CD4-positive, alpha-beta T cell (primary cell): ENCODE results near the gene COQ4. TPM values are rescaled to one million over a fixed set of nuclear protein-coding genes. Genes with fewer than 3 reads are reported as not detected.

Experiments used
- ATAC-seq: fragments of 200-7000 bp; cut with Tn5 transposase; one replicate; pipeline ENCODE4 v1.10.0; 2022; ENCODE audit warnings: mild to moderate bottlenecking; ENCODE audit not compliant: poor library complexity
- CTCF ChIA-PET: fragments of 350-600 bp; sonication (Branson Sonifier 250); formaldehyde crosslinking; loops from one replicate; lab custom pipeline; 2021; ENCODE audit warnings: antibody characterized with exemption, inconsistent platforms; lab: Charles Lee
- POLR2A ChIA-PET: fragments of 350-600 bp; sonication (Branson Sonifier 250); formaldehyde crosslinking; loops from one replicate; lab custom pipeline; 2021; ENCODE audit warnings: antibody characterized with exemption, inconsistent platforms; lab: Charles Lee
- DNase-seq, 14 experiments: peaks; one replicate each; pipeline ENCODE4 v3.0.0-alpha.2; 2013 to 2020; ENCODE audit warnings: mixed read lengths in 2 of 14
- H3K27ac ChIP-seq, 2 donors: one replicate each; pipeline versions ENCODE4 v1.5.1 to v1.7.0; 2013; ENCODE audit warnings: low read length in 2 of 2, low read depth in 1 of 2, mild to moderate bottlenecking in 1 of 2
- H3K27me3 ChIP-seq, 2 experiments: 1 replicate in 1 of 2; 2 replicates in 1 of 2; pipeline versions ENCODE4 v1.6.1 to v1.7.0; 2013; ENCODE audit warnings: low read length in 2 of 2, control low read depth in 1 of 2, mild to moderate bottlenecking in 1 of 2, moderate library complexity in 1 of 2; ENCODE audit not compliant: insufficient read depth in 2 of 2, control insufficient read depth in 1 of 2
- H3K36me3 ChIP-seq: one replicate; pipeline ENCODE4 v1.6.1; 2013; ENCODE audit warnings: low read length, control low read depth; ENCODE audit not compliant: insufficient read depth
- H3K4me1 ChIP-seq: one replicate; pipeline ENCODE4 v1.6.1; 2013; ENCODE audit warnings: low read length, control low read depth; ENCODE audit not compliant: insufficient read depth
- H3K4me3 ChIP-seq: one replicate; pipeline ENCODE4 v1.5.1; 2013; ENCODE audit warnings: mild to moderate bottlenecking, low read length, moderate library complexity
- H3K9me3 ChIP-seq, 2 experiments: 1 replicate in 1 of 2; 2 replicates in 1 of 2; pipeline versions ENCODE4 v1.6.1 to v1.7.0; 2013; ENCODE audit warnings: low read length in 2 of 2, mild to moderate bottlenecking in 2 of 2, control low read depth in 1 of 2, moderate library complexity in 1 of 2; ENCODE audit not compliant: control insufficient read depth in 1 of 2, insufficient read depth in 1 of 2
- H3K27ac Mint-ChIP-seq: one replicate; pipeline ENCODE4 v1.8.0; 2020; ENCODE audit warnings: mixed read lengths
- H3K27me3 Mint-ChIP-seq: one replicate; pipeline ENCODE4 v1.8.0; 2021; ENCODE audit warnings: mixed read lengths
- H3K36me3 Mint-ChIP-seq: one replicate; pipeline ENCODE4 v1.8.0; 2021; ENCODE audit warnings: low read depth, mixed read lengths
- H3K4me1 Mint-ChIP-seq: one replicate; pipeline ENCODE4 v1.8.0; 2021; ENCODE audit warnings: low read depth, mixed read lengths
- H3K4me3 Mint-ChIP-seq: one replicate; pipeline ENCODE4 v1.8.0; 2020; ENCODE audit warnings: mild to moderate bottlenecking, mixed read lengths
- H3K9me3 Mint-ChIP-seq: one replicate; pipeline ENCODE4 v1.8.0; 2020; ENCODE audit warnings: mixed read lengths
- CTCF ChIP-seq: fragments of 200-600 bp; IDR thresholded peaks from one replicate; pipeline ENCODE4 v1.8.0; 2022; ENCODE audit warnings: antibody characterized with exemption, mild to moderate bottlenecking
- intact Hi-C, 2 experiments: fragments of 100-400 bp; cut with DNase I in 1 of 2; cut with micrococcal nuclease in 1 of 2; formaldehyde crosslinking; loops; one replicate each; pipeline versions ENCODE4 v1.15.1 to v1.9.0; 2023 to 2025; cut with DNase I, micrococcal nuclease
- total RNA-seq, 174 experiments: library from RNA in 2 of 174; stranded (reverse) in 2 of 174; gene quantifications; one replicate each; pipeline ENCODE4 v1.2.3 and lab custom pipeline; 2021 to 2026

Gene COQ4
- total RNA-seq, 2 experiments from 2014 or later = 20.7 to 21.7 TPM

GRCh38 chr9:128297221-128297773 is 25.3 kb upstream of the COQ4 start:
- peaks cover 4% of the 10 kb centered on the region for H3K36me3 Mint-ChIP-seq
- H3K27me3 Mint-ChIP-seq = no peaks in the 10 kb centered on the region
- TF ChIP-seq CTCF = no peak
- intact Hi-C loops = loop anchor here in 1 of 2 experiments (5.0 kb wide), 1 partner anchor 65 kb away; no protein-coding TSS in a partner anchor
- H3K4me1 Mint-ChIP-seq = peaks cover 5% of the 10 kb centered on the region
- H3K27me3 ChIP-seq = no peaks in the 10 kb centered on the region
- H3K27ac ChIP-seq = no peak overlapping the region
- ChIA-PET POLR2A (no interaction called here), CTCF (no interaction called here)
- no peaks in the 10 kb centered on the region for H3K4me1 ChIP-seq
- no peaks in the 10 kb centered on the region for H3K9me3 ChIP-seq
- DNase-seq (no peak), ATAC-seq (no peak)
- H3K9me3 Mint-ChIP-seq = no peaks in the 10 kb centered on the region
- no peak overlapping the region for H3K4me3 ChIP-seq
- no peak overlapping the region for H3K4me3 Mint-ChIP-seq
- no peaks in the 10 kb centered on the region for H3K36me3 ChIP-seq
- H3K27ac Mint-ChIP-seq = no peak overlapping the region

GRCh38 chr9:128298535-128299482 is 23.8 kb upstream of the COQ4 start:
- CTCF ChIA-PET = no interaction called here
- no peaks in the 10 kb centered on the region for H3K27me3 ChIP-seq
- Mint-ChIP-seq H3K27me3 (no peaks in the 10 kb centered on the region), H3K36me3 (peaks cover 4% of the 10 kb centered on the region), H3K9me3 (no peaks in the 10 kb centered on the region), H3K4me1 (peaks cover 5% of the 10 kb centered on the region), H3K4me3 (no peak overlapping the region), H3K27ac (no peak overlapping the region)
- no peak overlapping the region for H3K27ac ChIP-seq
- no peak for TF ChIP-seq CTCF
- no peaks in the 10 kb centered on the region for H3K4me1 ChIP-seq
- no peaks in the 10 kb centered on the region for H3K9me3 ChIP-seq
- H3K36me3 ChIP-seq = no peaks in the 10 kb centered on the region
- POLR2A ChIA-PET = no interaction called here
- intact Hi-C loops = loop anchor here in 1 of 2 experiments (5.0 kb wide), 1 partner anchor 63 kb away; no protein-coding TSS in a partner anchor
- ATAC-seq = no peak
- no peak for DNase-seq
- no peak overlapping the region for H3K4me3 ChIP-seq

GRCh38 chr9:128304136-128304970 is 18.3 kb upstream of the COQ4 start:
- no peaks in the 10 kb centered on the region for H3K4me1 Mint-ChIP-seq
- peak overlapping the region; percentile 49 for H3K27ac Mint-ChIP-seq
- H3K4me3 Mint-ChIP-seq = no peak overlapping the region
- peaks cover 12% of the 10 kb centered on the region for H3K36me3 Mint-ChIP-seq
- POLR2A ChIA-PET = no interaction called here
- no peaks in the 10 kb centered on the region for H3K9me3 Mint-ChIP-seq
- ATAC-seq (no peak), DNase-seq (no peak)
- H3K27me3 Mint-ChIP-seq = no peaks in the 10 kb centered on the region
- H3K9me3 ChIP-seq = peaks cover 0 to under 1% of the 10 kb centered on the region in 2 experiments
- H3K36me3 ChIP-seq = peaks cover 4% of the 10 kb centered on the region
- H3K4me1 ChIP-seq = no peaks in the 10 kb centered on the region
- intact Hi-C loops = no loop called here
- CTCF ChIA-PET = interaction anchor here (0.5 to 1.5 kb wide), 2 partner anchors 9 to 109 kb away, joined by 3 to 4 read pairs; no protein-coding TSS in a partner anchor
- no peaks in the 10 kb centered on the region for H3K27me3 ChIP-seq
- no peak for TF ChIP-seq CTCF
- H3K4me3 ChIP-seq = no peak overlapping the region
- H3K27ac ChIP-seq = no peak overlapping the region
